HG02571 (cell line): Measurements from ENCODE around the gene PMVK.

Experiments used
- ATAC-seq: cut with Tn5 transposase; IDR thresholded peaks from one replicate; pipeline ENCODE4 v1.9.1; 2021; ENCODE audit warnings: mild to moderate bottlenecking, moderate library complexity; ENCODE audit not compliant: unreplicated experiment

The PMVK gene

DNA sequence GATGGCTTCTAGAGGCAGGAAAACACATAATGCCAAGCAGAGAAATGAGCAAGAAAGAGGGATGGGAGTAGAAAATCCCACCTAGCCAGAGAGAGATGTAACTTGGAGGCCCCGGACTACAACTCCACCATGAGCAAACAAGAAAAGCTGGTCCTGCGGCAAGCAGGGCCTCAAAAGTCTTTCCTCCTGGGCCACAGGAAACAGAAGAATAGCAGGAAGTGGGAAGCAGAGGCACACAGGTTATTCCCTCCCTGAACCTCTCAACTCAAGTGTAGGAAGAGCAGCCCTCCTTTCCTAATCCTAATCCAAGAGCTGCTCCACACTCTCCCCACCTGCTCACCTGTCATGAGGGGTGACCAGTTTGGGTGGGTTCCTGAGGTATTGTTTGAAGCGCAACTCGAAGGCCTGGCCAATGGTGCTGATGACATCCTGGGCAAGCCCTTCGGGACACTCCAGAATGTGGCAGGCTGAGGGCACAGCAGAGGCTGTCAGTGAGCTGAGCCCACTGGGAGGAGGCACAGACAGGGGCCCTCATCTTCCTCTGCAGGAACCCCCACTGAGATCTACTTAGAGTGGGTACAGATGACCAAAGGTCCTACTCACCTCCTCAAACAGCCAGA, 30.9 kb upstream of the PMVK start:
- ATAC-seq = no peak

DNA sequence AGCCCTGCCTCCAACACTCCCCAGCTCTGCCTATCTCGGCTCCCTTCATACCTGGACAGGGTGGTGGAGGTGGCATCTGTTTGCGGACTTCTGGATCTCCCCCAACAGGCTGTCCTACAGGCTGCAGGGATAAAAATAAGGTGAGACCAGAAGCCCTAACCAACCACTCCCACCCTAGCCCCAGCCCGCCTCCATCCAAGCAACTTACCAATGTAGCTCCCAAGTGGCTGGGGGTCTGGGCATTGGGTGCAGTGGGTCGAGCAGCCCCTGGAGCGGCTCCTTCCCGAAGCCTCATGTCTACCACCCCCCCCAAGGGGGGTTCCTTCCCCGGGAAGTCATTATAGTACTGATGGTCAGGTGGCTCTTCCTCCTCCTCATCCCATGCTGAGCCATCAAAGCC, 29.6 kb upstream of the PMVK start:
- ATAC-seq = no peak

DNA sequence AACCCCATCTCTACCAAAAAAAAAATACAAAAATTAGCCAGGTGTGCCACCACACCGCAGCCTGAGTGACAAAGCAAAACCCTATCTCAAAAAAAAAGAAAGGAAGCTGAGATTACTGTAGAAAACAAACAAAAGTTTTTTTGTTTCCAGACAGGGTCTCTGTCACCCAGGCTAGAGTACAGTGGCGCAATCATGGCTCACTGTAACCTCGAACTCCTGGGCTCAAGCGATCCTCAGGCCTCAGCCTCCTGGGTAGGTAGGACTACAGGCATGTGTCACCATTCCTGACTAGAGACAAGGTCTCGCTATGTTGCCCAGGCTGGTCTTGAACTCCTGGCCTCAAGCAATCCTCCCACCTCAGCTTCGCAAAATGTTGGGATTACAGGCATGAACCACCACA, 27.8 kb upstream of the PMVK start:
- ATAC-seq = no peak

DNA sequence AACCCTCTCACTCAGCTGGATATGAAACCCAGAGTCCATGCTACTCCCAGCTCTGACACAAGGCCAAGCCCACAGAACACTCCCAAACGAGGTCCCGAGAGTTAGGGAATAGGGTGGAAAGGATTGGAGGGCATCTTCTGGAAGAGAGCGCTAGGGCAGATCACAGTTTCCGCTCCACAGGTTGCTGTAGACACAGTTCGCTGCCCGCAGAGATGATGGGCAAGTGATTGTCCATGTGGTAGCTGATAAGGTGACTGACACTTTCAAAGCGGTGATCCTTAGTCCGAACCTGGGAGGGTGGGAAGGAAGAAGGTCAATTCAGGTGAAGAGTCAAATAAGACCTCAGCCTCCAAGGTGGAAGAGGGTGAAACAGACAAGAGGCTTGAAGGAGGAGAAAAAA, 27.1 kb upstream of the PMVK start:
- no peak for ATAC-seq

DNA sequence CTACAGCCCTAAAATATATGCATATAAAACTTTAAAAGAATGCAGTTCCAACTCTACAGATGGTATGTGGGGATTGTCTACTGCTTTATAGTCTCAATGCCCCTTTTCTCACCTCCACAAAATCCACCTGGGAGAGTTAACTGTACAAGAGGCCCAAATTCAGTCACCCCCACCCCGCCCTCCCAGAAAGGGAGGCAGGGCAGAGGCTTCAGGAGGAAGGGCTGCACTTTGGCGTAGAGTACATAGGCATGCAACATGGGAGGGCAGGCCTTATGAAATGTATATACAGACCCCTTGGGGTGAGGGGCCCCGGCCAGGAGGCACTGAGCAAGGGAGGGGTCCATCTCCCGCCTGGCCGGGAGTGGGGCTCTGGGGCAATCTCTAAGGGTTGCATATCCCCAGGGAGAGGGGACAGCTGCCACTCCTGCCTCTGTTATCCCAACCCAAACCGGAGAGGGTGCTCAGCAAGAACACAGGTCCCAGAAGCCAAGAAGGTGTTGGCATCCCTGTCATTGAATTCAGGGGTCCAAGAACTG, 26.3 kb upstream of the PMVK start:
- ATAC-seq = no peak

DNA sequence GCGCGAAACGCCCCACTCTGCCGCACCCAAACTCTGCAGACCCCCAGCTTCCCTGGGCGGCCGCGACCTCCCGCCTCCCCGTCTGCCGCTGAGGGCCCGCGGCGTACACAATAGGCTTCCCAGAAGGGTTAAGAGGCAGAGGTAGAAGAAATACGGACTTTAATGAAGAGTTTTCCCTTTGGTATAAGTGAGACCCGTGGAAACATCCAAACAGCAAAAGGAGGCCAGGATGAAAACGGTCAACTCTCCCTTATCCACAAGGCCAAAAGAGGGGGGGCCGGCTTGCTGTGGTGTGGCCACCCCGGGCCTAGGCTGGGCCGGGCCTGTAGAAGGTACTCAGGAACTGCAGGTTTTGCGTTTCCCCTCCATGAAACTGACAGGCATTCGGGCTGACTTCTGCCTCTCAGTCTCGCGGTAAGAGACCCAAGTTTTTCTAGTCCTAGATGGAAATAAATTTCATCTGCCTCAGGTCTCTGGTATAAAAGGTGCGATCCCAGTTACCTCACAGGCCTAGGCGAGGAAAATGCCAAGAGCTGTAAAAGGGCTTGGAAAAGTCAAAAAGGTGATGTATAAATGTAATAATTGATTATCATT, 25.7 kb upstream of the PMVK start:
- ATAC-seq = no peak

DNA sequence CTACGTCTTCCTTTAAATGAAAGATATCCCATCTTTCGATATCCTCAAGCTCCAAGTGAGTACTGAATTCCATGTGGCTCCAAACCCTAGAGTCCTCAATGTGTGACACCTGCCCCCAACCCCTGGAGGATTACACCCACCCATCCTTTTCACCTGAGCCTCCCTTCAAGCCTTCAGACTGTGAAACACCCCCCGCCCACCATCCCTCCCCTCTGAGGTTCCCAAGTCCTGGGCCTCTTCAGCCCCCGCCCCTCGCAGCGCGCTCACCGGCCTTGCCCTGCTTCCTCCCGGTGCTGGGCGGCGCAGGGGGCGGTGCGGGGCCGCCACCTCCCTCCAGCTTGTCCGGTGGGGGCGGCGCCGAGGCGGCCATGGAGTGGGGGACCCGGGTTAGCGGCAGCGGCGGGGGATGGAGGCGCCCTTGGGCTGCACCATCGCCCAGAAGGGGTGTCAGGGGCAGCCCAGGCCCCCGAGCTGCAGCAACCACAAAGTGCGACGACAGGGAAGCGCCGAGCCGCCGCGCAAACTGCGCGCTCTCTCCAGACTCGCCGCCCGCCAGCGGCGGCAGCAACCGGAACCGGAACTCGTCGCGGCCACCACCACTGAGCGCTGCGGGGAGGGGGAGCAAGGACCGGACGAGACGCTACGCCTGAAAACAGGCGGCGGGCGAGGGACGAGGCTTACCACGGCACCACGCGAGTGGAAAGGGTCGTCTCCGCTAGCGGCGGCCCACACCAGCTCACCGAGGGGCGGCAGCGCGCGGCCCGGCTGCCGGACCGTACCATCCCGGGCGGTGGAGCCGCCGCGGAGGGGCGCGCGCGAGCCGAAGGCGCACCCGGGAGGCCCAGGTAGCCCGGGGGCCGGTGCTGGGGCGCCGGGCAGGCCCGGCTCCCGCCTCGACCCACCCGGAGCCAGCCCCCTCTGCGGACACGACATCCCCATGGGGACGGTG, 25.0 kb upstream of the PMVK start, which contains the start of gene PYGO2:
Gene PYGO2, minus strand, starts transcription at position 576 of the 949 bp plus-strand sequence. Its CDS starts 206 bp downstream, at position 370.
- ATAC-seq = peak; percentile 80

DNA sequence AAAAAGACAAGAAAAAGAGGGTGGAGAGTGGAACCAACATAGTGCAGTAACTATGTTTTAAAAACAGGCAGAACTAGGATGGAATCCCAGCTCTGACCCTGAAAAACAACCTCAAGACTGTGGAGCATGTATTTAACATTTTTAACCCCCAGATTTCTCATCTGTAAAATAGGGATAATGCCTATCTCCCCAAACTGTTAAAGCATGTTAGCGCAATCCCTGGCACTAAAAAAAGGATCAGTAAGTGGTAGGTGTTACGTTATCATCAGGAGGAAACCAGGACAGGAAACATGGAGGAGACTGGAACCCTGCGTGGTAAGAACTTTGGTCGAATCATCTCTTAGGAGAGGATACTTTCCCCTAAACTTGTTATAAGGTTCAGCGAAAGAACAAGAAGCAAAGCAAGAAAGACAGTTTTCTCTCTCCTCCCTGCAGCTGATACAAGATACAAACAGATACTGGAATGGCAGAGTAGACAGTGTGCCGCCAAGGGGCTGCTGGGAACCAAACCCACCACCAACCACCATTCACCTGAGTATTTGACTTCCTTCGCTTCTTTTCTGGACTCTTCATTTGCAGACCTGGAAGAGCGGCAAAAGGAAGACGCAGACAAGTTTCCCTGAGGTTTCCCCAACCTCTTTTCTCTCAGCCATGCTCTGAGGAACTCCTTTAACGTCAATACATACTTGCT, 24.1 kb upstream of the PMVK start:
- no peak for ATAC-seq

DNA sequence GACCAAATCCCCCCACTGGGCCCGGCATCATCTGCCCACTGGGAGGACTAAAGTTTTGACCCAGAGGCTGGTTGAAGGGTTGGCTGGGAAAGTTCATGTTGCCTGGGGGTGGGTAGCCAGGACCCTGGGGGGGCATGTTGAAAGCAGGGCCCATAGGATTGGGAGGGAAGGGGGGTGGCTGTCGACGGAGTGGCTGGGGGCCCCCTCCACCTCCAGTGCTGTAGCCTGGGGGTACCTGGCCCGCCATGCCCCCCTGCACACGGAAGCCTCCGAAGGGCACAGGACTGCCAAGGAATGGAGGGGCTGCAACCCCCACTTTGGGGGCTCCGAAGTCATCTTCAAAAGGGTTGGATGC, 22.9 kb upstream of the PMVK start:
- no peak for ATAC-seq

DNA sequence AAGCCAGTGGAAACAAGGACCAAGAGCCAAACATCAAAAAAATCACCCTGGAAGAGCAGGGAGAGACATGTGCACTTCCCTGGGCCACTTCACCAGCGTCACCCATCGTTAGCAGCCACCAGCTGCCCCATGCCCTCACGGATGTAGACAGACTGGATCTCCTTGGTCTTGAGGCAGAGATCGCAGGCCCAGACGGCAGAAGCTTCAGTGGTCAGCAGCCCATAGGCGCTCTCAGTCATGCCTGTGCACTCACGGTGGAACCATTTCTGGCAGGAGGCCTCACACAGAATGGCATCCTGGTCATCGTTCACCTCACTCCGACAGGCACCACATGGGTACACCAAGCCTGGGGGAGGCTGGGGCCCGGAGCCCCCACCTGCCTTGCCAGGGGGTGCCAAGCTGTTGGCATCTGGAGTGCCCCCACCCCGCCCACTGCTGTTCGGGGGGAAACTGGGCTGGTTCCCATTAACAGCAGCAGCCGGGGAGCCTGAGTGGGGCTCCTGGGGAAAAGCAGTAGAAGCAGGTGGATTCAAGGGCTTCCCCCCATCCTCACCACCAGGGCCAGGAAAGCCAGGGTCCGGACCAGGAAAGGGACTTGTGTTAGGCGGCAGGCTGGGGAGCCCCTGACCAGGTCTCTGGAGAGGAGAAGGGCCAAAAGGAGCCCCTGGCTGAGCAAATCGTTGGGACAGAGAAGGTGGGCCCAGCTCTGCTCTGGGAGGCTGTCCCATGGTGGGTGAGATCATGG, 22.3 kb upstream of the PMVK start:
- no peak for ATAC-seq

DNA sequence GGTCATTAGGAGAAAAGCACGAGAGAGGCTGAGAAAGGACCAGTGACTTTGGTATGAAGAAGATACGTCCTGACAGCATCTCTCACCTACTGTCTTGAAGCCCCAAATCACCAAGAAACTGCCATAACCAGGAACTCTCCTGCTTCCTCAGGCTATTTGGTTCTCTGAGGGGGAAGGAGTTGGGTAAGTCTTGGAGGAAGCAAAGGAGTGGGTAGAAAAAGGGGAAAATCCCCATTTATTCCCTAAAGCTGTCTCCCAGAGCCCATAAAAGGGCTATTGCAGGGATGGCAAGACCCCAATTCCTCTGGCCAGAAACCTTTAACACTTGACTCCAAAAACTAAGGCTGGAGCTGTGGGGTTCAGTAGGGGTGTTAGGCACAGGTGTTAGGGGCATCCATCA, 21.5 kb upstream of the PMVK start:
- no peak for ATAC-seq

DNA sequence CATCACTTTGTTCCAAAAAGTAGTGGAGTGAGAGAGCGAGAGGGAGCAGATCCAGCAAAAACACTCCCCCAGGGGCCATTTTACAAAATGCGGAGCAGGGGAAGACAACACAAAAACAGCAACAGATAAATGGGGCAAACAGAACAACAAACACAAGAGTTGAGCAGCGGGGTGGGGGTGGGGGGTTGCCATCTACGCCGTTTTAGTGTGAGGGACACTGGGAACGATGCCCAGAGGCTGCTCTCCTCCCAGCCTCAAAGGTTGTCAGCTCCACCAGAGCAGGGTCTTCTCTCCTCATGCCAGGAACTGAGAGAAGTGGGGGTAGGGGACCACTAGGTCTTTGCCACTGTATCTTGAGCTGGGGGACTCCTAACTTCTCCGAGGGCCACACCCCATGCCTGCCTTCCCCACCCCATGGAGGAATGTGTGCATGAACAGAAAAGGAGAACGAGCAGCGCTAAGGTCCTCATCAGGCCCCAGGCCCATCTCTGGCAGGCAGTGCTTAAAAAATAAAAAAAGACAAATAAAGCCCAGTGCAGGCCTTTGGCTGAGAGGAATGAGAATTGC, 20.7 kb upstream of the PMVK start:
- ATAC-seq = no peak

DNA sequence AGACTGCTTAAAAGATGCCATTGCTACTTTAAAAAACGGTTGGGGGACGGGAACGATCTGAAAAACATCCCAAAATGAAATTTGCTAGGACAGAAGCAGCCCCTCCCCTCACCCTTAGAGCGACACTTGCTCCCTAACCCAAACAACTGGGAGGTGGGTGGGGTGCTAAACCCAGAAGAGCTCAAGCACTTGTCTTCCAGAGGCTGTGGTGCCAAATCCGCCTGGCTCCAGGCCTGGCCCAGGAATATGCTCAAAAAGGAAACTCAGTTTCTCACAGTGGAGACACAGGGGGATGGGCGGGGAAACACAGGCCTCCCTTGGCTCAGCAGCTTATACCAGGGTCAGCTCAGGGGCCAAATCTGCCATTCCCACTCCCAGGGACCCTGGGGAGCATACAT, 20.0 kb upstream of the PMVK start:
- ATAC-seq = no peak

DNA sequence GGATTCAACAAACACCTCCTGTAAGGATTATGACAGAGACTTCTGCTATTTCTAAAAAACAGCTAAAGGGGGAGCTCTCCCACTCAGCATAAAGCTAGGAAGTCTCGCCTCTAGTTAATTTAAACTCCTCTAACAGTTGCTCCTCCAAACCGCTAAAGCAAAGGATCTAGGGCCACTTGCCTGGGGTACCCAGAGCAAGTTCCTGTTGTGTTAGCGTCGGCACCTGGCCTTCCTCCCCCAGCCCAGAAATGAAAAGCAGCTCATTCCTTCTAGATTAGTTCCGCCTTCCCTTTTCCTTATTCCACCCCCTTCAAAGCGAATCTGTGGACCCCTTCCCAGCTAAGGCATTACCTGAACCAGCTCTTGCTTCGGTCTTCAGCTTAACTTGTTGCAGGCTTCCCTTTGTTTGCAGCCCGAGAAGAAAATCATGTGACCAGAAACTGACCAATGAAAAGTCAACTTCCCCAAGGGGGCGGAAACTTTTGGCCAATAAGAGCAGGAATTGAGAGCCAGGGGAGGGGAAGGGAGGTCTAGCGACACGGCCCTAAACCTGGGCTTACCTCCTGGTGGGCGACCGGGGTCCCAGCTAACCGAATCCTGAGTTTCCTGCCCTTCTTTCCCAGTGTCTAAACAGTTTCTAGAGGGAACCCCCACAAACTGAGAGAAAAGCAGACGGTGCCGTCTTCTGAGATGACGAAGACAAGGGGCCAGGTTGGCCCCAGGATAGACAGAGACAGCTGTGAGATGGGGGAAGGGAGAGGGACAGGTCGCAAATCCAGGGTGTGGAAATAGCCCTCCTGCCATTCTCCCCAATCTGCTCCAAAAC, 19.4 kb upstream of the PMVK start, which contains the start of gene PBXIP1:
Gene PBXIP1, minus strand, starts transcription at position 382 of the 826 bp plus-strand sequence. CDS start 2,378 bp downstream, outside the sequence.
- ATAC-seq = peak; percentile 62

DNA sequence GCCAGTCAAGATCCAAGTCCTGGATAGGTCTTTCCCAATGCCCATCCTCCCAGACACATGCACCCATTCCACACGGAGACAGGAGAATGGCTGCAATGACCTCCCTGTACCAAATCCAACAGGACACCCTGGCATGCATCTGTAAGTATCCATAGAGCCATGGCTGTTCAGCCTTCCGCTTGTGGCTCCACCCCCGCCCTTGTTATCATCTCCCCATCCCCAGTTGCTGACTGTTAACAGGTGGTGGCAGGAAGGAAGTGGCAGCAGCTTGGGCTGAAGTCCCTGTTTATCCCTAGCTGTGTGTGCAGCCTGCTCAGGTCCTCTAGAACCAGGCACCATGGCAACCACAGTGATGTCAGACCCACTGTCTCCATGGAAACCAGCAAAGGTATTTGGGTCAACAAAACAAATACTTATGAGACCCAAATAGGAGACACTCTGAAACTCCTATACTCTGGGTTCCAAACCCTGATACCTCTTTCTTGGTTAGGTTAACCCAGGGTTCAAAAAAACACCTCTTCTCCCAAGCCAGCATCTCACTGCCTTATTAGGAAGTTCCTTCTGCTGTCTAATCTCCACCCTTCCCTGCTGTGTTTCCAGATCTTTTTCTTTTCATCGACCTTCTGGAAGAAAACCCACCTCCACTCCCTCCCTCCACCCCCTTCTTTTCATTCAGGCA, 18.7 kb upstream of the PMVK start:
- no peak for ATAC-seq

DNA sequence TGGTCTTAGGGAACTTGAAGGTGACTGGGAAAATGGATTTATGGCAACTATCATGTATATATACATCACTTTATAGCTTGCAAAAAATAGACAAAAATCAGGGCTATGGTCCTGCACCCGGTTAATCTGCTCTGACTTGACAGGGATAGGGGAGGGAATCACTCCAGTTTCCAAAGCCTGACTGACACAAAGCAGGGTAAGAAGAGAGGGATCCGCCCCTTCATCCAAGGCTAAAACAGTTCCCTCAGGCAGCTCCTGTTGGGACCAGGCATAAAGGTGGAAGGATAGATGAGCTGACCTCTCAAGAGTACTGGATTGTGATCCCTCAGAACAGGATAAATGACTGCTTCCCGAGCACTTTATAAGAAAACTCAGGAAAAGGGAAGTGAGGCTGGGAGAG, 18.0 kb upstream of the PMVK start:
- no peak for ATAC-seq

DNA sequence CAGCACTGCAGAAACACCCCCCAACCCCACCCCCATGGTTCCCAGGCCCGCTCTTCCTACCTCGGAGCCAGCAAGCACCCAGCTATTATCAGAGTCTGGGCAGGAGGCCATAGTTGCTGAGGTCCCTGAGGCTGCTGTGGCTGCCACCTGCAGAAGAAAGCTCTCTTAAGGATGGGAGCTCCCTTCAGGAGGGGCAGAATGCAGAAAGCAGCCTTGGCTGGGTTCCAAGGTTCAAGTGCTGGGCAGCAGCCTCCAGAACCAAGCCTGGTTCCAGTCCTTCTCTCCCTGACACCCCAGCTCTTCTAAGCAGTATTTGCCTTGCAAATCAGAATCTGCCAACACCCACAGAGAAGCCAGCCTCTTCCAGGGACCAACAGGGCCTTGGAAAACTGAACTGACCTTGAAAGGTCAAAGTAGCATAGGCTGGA, 17.1 kb upstream of the PMVK start:
- ATAC-seq = no peak

DNA sequence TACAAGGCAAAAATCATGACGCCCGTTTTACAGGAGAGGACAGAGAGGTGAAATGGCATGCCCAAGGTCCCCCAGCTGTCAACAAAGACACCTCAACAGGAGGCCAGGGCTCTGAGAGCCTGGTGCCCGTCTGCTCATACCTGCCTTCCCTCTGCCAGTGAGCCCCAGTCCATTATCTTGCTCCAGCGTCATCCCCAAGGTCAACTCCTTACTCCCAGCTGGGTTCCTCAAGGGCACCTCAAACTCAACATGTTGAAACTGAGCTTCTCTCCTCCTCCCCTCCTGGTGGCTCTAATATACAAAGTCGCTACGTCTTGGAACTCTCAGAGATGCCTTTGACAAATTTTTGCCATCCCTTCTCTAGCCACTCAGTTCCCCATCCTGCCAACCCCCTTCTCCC, 16.1 kb upstream of the PMVK start:
- ATAC-seq = no peak
